GM11168 (cell line): Measurements from ENCODE around the gene SLC17A9.

Source experiments
- in situ Hi-C: fragments of 300-500 bp; cut with MboI; formaldehyde crosslinking; loops from one replicate; pipeline ENCODE4 v1.12.0; 2022; ENCODE audit warnings: low sequenced_read_pairs; ENCODE audit not compliant: unreplicated experiment

Gene SLC17A9

DNA sequence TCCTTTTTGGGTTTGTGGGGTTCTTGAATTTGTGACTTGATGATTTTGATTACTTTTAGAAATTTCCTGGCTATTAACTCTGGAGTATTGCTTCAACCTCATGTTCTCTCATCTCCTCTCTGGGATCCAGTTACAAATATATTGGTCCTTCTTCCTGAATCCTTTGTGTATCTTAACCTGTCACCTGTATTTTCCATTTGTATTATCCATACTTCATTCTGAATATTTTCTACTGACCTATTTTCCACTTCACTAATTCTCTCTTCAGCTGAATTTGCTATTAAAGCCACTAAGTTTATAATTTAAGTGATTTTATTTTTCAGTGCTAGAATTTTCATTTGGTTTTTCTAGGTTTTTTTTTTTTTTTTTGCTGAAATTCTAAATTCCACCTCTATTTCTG lies 60.7 kb downstream of the SLC17A9 start:
- in situ Hi-C loops, result loop anchor here (5.0 kb wide), 1 partner anchor 36 kb away; no protein-coding TSS in a partner anchor

GRCh38 chr20:63014287-63014686 lies 61.8 kb downstream of the SLC17A9 start:
- in situ Hi-C loops, result loop anchor here (5.0 kb wide), 1 partner anchor 37 kb away; no protein-coding TSS in a partner anchor

DNA sequence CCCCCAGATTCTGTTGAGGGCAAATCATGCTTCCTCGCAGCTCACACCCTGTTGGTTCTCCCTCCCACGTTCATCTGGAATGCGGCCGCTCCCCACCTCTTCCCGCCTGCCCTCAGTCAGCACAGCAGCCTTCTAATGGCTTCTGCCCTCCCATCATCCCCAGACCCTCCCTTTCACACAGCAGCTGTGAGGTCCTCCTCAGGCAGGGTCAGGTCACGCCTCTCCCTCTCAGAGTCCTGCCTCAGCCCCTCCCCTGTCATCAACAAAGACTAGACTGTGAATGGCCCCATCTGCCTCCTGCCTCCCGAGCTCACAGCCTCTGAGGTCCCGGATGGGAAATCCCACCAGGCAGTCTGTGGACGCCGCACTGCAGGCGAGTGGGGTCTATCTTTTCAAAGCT lies 62.2 kb downstream of the SLC17A9 start:
- in situ Hi-C loops, result loop anchor here (5.0 kb wide), 1 partner anchor 37 kb away; no protein-coding TSS in a partner anchor

GRCh38 chr20:63015147-63015661 lies 62.7 kb downstream of the SLC17A9 start:
- in situ Hi-C loops, result no loop called here

- in situ Hi-C loops, result no loop called here
Observed at GRCh38 chr20:63015662-63016361, 63.3 kb downstream of the SLC17A9 start.

- in situ Hi-C loops, result no loop called here
Observed at GRCh38 chr20:63016514-63017075, 64.1 kb downstream of the SLC17A9 start.

DNA sequence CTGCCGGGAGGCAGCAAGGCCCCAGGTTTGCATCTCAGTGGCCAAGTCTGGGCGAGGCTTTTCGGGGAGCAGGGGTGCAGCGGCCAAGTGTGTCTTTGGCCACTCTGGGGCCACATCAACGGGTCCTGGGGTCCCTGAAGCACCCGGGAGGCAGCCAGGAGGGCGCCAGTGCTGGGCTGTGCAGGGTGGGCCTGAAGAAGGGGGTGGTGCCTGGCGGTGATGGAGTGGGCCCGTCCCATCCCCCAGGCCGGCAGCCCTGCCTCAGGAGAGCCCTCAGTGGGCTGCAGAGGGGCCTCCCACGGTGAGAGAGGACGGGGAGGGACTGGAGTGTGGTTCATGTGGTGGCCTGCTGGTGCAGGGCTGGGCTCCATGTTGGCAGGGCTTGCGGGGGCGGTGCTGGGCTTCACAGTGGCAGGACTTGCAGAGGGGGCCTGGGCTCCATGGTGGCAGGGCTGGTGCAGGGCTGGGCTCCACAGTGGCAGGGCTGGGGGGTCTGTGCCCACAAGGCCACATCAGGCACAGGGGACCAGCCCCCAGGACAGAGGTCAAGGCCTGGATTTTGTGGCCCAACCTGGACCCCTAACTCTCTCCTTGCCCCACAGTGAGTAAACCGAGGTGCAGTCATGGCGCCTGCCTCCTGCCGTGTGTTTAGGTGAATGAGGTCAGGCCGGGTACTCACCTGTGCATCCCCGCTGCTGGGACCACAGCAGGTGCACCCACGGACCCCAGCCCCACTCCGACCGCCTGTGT lies 64.7 kb downstream of the SLC17A9 start:
- in situ Hi-C loops, result no loop called here

DNA sequence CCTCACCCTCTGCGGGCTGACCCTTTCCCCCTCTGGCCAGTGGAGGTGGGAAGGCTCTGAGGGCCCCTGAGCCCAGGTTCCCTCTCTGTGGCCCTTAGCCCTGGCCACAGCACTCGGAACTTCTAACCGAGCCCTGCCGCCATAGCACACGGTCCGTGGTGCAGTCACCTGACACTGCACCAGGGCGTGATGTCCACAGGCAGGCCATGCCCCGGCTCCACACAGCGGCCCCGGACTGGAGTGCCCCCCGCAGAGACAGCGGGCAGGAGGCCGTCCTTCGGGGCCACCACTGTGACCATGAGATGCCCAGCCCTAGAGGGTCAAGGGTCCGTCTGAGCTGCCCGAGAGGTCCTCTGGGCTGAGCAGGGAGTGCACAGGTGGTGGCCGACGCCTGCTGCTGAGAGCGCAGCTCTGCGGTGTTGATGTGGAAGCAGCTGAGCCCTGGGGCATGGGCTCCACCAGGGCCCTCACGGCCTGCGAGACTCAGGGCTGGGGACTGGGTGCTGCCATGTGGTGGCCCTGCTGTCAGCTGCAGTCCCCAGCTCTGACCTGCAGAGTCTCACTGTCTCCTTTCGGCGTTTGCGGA lies 65.4 kb downstream of the SLC17A9 start:
- in situ Hi-C loops, result no loop called here
